HepG2 (cell line): ENCODE results near the gene CPNE2. TPM values are rescaled to one million over a fixed set of nuclear protein-coding genes. Genes with fewer than 3 reads are reported as not detected.

Experiments used
- ATAC-seq: fragments of 200-7000 bp; cut with Tn5 transposase; 3 replicates; pipeline ENCODE4 v1.9.1; 2020; ENCODE audit warnings: mild to moderate bottlenecking, moderate library complexity
- BruUV-seq: library from RNA; stranded (reverse); fragments of 400-500 nt; replicated peaks from 2 replicates; lab custom pipeline; 2021; lab: Mats Ljungman, UMichigan
- CTCF ChIA-PET: fragments of 300-600 bp; formaldehyde crosslinking; extraction: SDS; loops from one replicate; lab custom pipeline; 2021; ENCODE audit warnings: low total read pairs, inconsistent platforms, low intra/inter-chr PET ratio; lab: Yijun Ruan, JAX
- POLR2A ChIA-PET: fragments of 350-600 bp; sonication (Branson Sonifier 250); formaldehyde crosslinking; loops from one replicate; lab custom pipeline; 2020; ENCODE audit warnings: antibody characterized with exemption, inconsistent platforms; lab: Yijun Ruan, JAX
- DNase-seq: peaks from one replicate; pipeline ENCODE4 v3.0.0-alpha.2; 2015; ENCODE audit warnings: low spot score
- FAIRE-seq: peaks from 3 replicates; lab custom pipeline; 2011; peaks lifted over from hg19 to GRCh38; lab: Jason Lieb, UNC
- H2AFZ ChIP-seq: one replicate; pipeline ENCODE4 v1.6.1; 2011; ENCODE audit warnings: low read length, inconsistent platforms
- H3K27ac ChIP-seq: fragments of 300-600 bp; 3 replicates; pipeline ENCODE4 v1.8.0; 2011; ENCODE audit warnings: mixed run types, mild to moderate bottlenecking, mixed read lengths, low read length, inconsistent platforms; ENCODE audit not compliant: insufficient read depth; ENCODE audit errors: extremely low read length
- H3K27me3 ChIP-seq, 2 experiments: fragments of 200-600 bp in 1 of 2; 2 replicates in 1 of 2; 3 replicates in 1 of 2; pipeline versions ENCODE4 v1.6.0 to v1.8.0; 2011; ENCODE audit warnings: low read length in 2 of 2, mild to moderate bottlenecking in 2 of 2, moderate library complexity in 2 of 2, inconsistent platforms in 1 of 2; ENCODE audit not compliant: insufficient read depth in 2 of 2, control insufficient read depth in 1 of 2
- H3K36me3 ChIP-seq, 2 experiments: fragments of 200-600 bp in 1 of 2; replicated peaks in 1 of 2; 2 replicates in 1 of 2; 3 replicates in 1 of 2; pipeline versions ENCODE4 v1.5.1 to v1.8.0; 2011; ENCODE audit warnings: low read length in 2 of 2, inconsistent platforms in 1 of 2; ENCODE audit not compliant: insufficient read depth in 2 of 2, control insufficient read depth in 1 of 2
- H3K4me1 ChIP-seq: 2 replicates; pipeline ENCODE4 v1.5.1; 2012; ENCODE audit warnings: low read length, inconsistent platforms; ENCODE audit not compliant: insufficient read depth
- H3K4me2 ChIP-seq: 2 replicates; pipeline ENCODE4 v1.6.0; 2011; ENCODE audit warnings: low read depth, low read length, inconsistent platforms
- H3K4me3 ChIP-seq, 3 experiments: fragments of 200-600 bp in 1 of 3; sonication (generic), shearing (Covaris generic) in 1 of 3; replicated peaks in 1 of 3; 2 replicates each; pipeline ENCODE4 v1.5.1; 2011 to 2016; ENCODE audit warnings: low read length in 3 of 3, inconsistent platforms in 2 of 3, low read depth in 2 of 3, mild to moderate bottlenecking in 2 of 3, control low read depth in 1 of 3, mixed read lengths in 1 of 3; ENCODE audit not compliant: insufficient read depth in 1 of 3
- H3K79me2 ChIP-seq: one replicate; pipeline ENCODE4 v1.6.1; 2011; ENCODE audit warnings: low read length, inconsistent platforms; ENCODE audit not compliant: insufficient read depth
- H3K9ac ChIP-seq: 2 replicates; pipeline ENCODE4 v1.6.0; 2011; ENCODE audit warnings: mild to moderate bottlenecking, low read depth, low read length, inconsistent platforms; ENCODE audit not compliant: insufficient read depth
- H3K9me3 ChIP-seq: 2 replicates; pipeline ENCODE4 v1.5.1; 2012; ENCODE audit warnings: mild to moderate bottlenecking, low read length
- H4K20me1 ChIP-seq: 2 replicates; pipeline ENCODE4 v1.6.0; 2011; ENCODE audit warnings: inconsistent platforms, mild to moderate bottlenecking, low read length, moderate library complexity; ENCODE audit not compliant: insufficient read depth
- DR1 ChIP-seq: sonication (generic); formaldehyde crosslinking; IDR thresholded peaks from 2 replicates; pipeline ENCODE4 v1.8.0; 2021; ENCODE audit warnings: mild to moderate bottlenecking, missing genetic modification reagents, inconsistent platforms
- FOSL1 ChIP-seq: sonication (generic); formaldehyde crosslinking; IDR thresholded peaks from 2 replicates; pipeline ENCODE4 v1.9.0; 2021; ENCODE audit warnings: missing genetic modification reagents, borderline replicate concordance
- IRF2 ChIP-seq: IDR thresholded peaks from 2 replicates; pipeline ENCODE4 v1.6.1; 2018; ENCODE audit warnings: missing genetic modification reagents, missing compliant biosample characterization
- KLF15 ChIP-seq: sonication (generic); formaldehyde crosslinking; IDR thresholded peaks from 2 replicates; pipeline ENCODE4 v1.8.1; 2023; ENCODE audit warnings: borderline replicate concordance, mild to moderate bottlenecking, inconsistent platforms, missing genetic modification reagents, mixed read lengths
- LCORL ChIP-seq, 2 experiments: fragments of 450-650 bp in 1 of 2; sonication (generic) in 1 of 2; formaldehyde crosslinking in 1 of 2; IDR thresholded peaks; 2 replicates each; pipeline versions ENCODE4 v1.5.0 to v1.6.1; 2017 to 2020; ENCODE audit warnings: antibody characterized with exemption in 1 of 2, missing genetic modification reagents in 1 of 2
- MAFF ChIP-seq: IDR thresholded peaks from 2 replicates; pipeline ENCODE4 v1.6.1; 2011; ENCODE audit warnings: low read depth, low read length, improper control_type of control experiment
- MED13 ChIP-seq: sonication (generic); formaldehyde crosslinking; IDR thresholded peaks from 2 replicates; pipeline ENCODE4 v1.5.0; 2020; ENCODE audit warnings: missing genetic modification reagents
- MXD4 ChIP-seq: IDR thresholded peaks from 2 replicates; pipeline ENCODE4 v1.6.1; 2016; ENCODE audit warnings: mild to moderate bottlenecking, missing biosample characterization, missing genetic modification reagents
- NR2C2 ChIP-seq: sonication (generic); formaldehyde crosslinking; IDR thresholded peaks from 2 replicates; pipeline ENCODE4 v1.4.0; 2020; ENCODE audit warnings: missing genetic modification reagents, mild to moderate bottlenecking, moderate library complexity, borderline replicate concordance
- PPARG ChIP-seq: conservative IDR thresholded peaks from 2 replicates; pipeline ENCODE4 v1.6.1; 2016; ENCODE audit warnings: missing biosample characterization, missing genetic modification reagents
- SP4 ChIP-seq: sonication (generic); formaldehyde crosslinking; IDR thresholded peaks from 2 replicates; pipeline ENCODE4 v1.8.1; 2023; ENCODE audit warnings: mild to moderate bottlenecking, missing genetic modification reagents
- STAG1 ChIP-seq: sonication (generic); formaldehyde crosslinking; IDR thresholded peaks from 2 replicates; pipeline ENCODE4 v1.4.0; 2020; ENCODE audit warnings: missing genetic modification reagents
- ZNF546 ChIP-seq: sonication (generic); formaldehyde crosslinking; conservative IDR thresholded peaks from 2 replicates; pipeline ENCODE4 v1.8.1; 2023; ENCODE audit warnings: mild to moderate bottlenecking, missing genetic modification reagents
- ZNF558 ChIP-seq: sonication (generic); formaldehyde crosslinking; IDR thresholded peaks from 2 replicates; pipeline ENCODE4 v1.9.0; 2022; ENCODE audit warnings: mild to moderate bottlenecking, missing genetic modification reagents, borderline replicate concordance
- ZNF564 ChIP-seq: sonication (generic); formaldehyde crosslinking; IDR thresholded peaks from 2 replicates; pipeline ENCODE4 v1.8.1; 2023; ENCODE audit warnings: mild to moderate bottlenecking, missing genetic modification reagents
- ZNF598 ChIP-seq: sonication (generic); formaldehyde crosslinking; IDR thresholded peaks from 2 replicates; pipeline ENCODE4 v1.5.1; 2020; ENCODE audit warnings: mild to moderate bottlenecking, missing genetic modification reagents, borderline replicate concordance
- ZNF816 ChIP-seq: sonication (generic); formaldehyde crosslinking; IDR thresholded peaks from 2 replicates; pipeline ENCODE4 v1.8.0; 2022; ENCODE audit warnings: missing genetic modification reagents, mild to moderate bottlenecking, borderline replicate concordance
- ZSCAN12 ChIP-seq: sonication (generic); formaldehyde crosslinking; IDR thresholded peaks from 2 replicates; pipeline ENCODE4 v1.9.0; 2021; ENCODE audit warnings: mild to moderate bottlenecking, missing genetic modification reagents
- ZSCAN29 ChIP-seq: sonication (generic); formaldehyde crosslinking; conservative IDR thresholded peaks from 2 replicates; pipeline ENCODE4 v1.4.0; 2020; ENCODE audit warnings: mild to moderate bottlenecking, missing genetic modification reagents
- WGBS: methylation state at CpG from one replicate; pipeline ENCODE4 v1.1.6; 2017; ENCODE audit warnings: low lambda C conversion rate; 5-methylcytosine and 5-hydroxymethylcytosine counted together
- in situ Hi-C: cut with HindIII; loops from 2 replicates; pipeline ENCODE4 v1.10.0; 2017; ENCODE audit warnings: low pct_unique_long_range_greater_than_20kb; ENCODE audit not compliant: extremely low pct_ligation_motif_present
- intact Hi-C: fragments of 100-400 bp; cut with micrococcal nuclease; formaldehyde crosslinking; loops from one replicate; pipeline ENCODE4 v1.10.0; 2022; ENCODE audit not compliant: unreplicated experiment
- polyA plus RNA-seq, 8 experiments: library from polyadenylated mRNA; depleted of rRNA in 3 of 8; stranded (reverse) in 7 of 8; unstranded in 1 of 8; fragments of >200 nt; fragmentation: Illumina TruSeq in 4 of 8; extraction: Trizol in 4 of 8; gene quantifications; 2 replicates each; pipeline versions ENCODE4 v1.2.1 to v1.2.3, GENCODE V29; 2011 to 2016; ENCODE audit warnings: low read depth in 4 of 8, missing spikeins in 1 of 8, mixed read lengths in 1 of 8; ENCODE audit not compliant: insufficient read depth in 1 of 8
- total RNA-seq, 5 experiments: library from RNA; depleted of rRNA; stranded (reverse); fragments of >200 nt; fragmentation: Illumina TruSeq; extraction: Trizol; gene quantifications; 2 replicates each; pipeline ENCODE4 v1.2.3, GENCODE V29; 2016; ENCODE audit warnings: low read depth in 1 of 5
- TF ChIP-seq, protein P1 (sequence below): sonication (generic); formaldehyde crosslinking; IDR thresholded peaks from 2 replicates; pipeline ENCODE4 v1.4.0; 2020; ENCODE audit warnings: low read depth, mild to moderate bottlenecking, missing genetic modification reagents
- TF ChIP-seq, protein P2 (sequence below): sonication (generic); formaldehyde crosslinking; IDR thresholded peaks from 2 replicates; pipeline ENCODE4 v1.4.0; 2020; ENCODE audit warnings: missing genetic modification reagents, mild to moderate bottlenecking, borderline replicate concordance

The CPNE2 gene
- total and polyA plus RNA-seq, 2 of the 13 experiments (the other 11 are each of a cell fraction or from before 2014, with no cell fraction given): 10.6 to 23.3 TPM

DNA sequence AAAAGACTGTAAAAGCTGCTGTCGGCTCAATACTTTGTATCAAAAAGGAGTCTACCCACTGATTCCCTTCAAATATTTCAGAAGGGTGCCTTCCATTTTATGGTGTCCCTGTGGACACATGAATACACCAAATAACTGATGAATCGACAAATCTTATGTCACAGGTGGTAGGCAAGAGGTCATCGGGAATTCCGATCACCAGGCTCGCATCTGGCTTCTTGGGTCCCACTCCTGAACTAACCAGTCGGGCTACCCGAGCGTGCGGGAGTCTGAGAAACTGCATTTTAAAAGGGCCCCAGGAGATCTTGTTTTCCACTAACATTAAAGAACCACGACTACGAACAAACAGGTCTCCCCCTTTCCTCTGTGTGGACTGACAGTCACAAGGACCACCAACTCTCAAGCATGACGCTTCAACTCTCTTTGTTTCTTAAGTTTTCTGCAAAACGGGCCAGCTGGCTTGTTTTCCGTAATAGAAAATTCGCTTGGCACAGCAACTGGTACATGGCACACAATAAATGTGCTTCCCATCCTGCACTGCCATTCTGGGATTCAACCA, 92.6 kb downstream of the CPNE2 start:
- WGBS: under 1% methylated on average over 15 of the region's 15 CpGs
- peaks cover 39% of the 10 kb centered on the region for H3K4me1 ChIP-seq
- H3K9ac ChIP-seq: peak overlapping the region; percentile 91
- in situ Hi-C loops (loop anchor here (5.0 kb wide), 1 partner anchor 97 kb away; the partner anchor contains the start of gene PLLP), intact Hi-C loops (loop anchor here (5.0 kb wide), 2 partner anchors 97 to 112 kb away; partner anchors contain the start of gene PLLP)
- BruUV-seq: no TSS peak
- peaks cover 70% of the 10 kb centered on the region for H3K79me2 ChIP-seq
- H3K4me3 ChIP-seq: peak overlapping the region; percentile 88 to 93 (median 92)
- no peaks in the 10 kb centered on the region; a peak in 2 of 5 replicates for H3K27me3 ChIP-seq
- H2AFZ ChIP-seq: no peak overlapping the region
- CTCF ChIA-PET: no interaction called here
- peak overlapping the region; percentile 76 for H3K27ac ChIP-seq
- H4K20me1 ChIP-seq: no peaks in the 10 kb centered on the region
- FAIRE-seq (no peak), DNase-seq (no peak), ATAC-seq (no peak)
- POLR2A ChIA-PET: interaction anchor here (0.7 to 3.4 kb wide), 11 partner anchors 10 to 187 kb away, joined by 3 to 33 read pairs (median 12); partner anchors contain the start of genes ARL2BP, CPNE2 and CX3CL1
- H3K36me3 ChIP-seq: peaks cover 2 to 4% of the 10 kb centered on the region in 2 experiments; a peak in 3 of 5 replicates
- no peaks in the 10 kb centered on the region for H3K9me3 ChIP-seq
- peak overlapping the region; percentile 89 for H3K4me2 ChIP-seq
- TF ChIP-seq ZNF564 (CRISPR knock-in tag) (peak; percentile 44; the same call in 1 of the 2 replicates), PPARG (CRISPR knock-in tag) (peak; percentile 82), ZNF598 (CRISPR knock-in tag) (0 out of 2 replicates have a peak, but pooled peaks have one; percentile 53), LCORL (IDR thresholded peaks at IDR 0.05) (no peak), LCORL (CRISPR knock-in tag; IDR thresholded peaks at IDR 0.05) (peak; percentile 21; the same call in 1 of the 2 replicates), MXD4 (CRISPR knock-in tag) (no peak), ZSCAN29 (CRISPR knock-in tag) (0 out of 2 replicates have a peak, but pooled peaks have one; percentile 14), KLF15 (CRISPR knock-in tag) (no peak), ZNF816 (CRISPR knock-in tag) (0 out of 2 replicates have a peak, but pooled peaks have one; percentile 83), ZSCAN12 (0 out of 2 replicates have a peak, but pooled peaks have one; percentile 54), NR2C2 (CRISPR knock-in tag) (0 out of 2 replicates have a peak, but pooled peaks have one; percentile 7), ZNF558 (CRISPR knock-in tag) (no peak), FOSL1 (CRISPR knock-in tag) (peak; percentile 16; the same call in 1 of the 2 replicates), MED13 (0 out of 2 replicates have a peak, but pooled peaks have one; percentile 4), MAFF (peak; percentile 94), SP4 (no peak), ZNF546 (0 out of 2 replicates have a peak, but pooled peaks have one; percentile 39), IRF2 (0 out of 2 replicates have a peak, but pooled peaks have one; percentile 9), STAG1 (CRISPR knock-in tag) (peak; percentile 3; the same call in 1 of the 2 replicates), DR1 (peak; percentile 12; the same call in 1 of the 2 replicates)
- TF ChIP-seq, protein P1, sequence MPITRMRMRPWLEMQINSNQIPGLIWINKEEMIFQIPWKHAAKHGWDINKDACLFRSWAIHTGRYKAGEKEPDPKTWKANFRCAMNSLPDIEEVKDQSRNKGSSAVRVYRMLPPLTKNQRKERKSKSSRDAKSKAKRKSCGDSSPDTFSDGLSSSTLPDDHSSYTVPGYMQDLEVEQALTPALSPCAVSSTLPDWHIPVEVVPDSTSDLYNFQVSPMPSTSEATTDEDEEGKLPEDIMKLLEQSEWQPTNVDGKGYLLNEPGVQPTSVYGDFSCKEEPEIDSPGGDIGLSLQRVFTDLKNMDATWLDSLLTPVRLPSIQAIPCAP (CRISPR knock-in tag): no peak
- TF ChIP-seq, protein P2, sequence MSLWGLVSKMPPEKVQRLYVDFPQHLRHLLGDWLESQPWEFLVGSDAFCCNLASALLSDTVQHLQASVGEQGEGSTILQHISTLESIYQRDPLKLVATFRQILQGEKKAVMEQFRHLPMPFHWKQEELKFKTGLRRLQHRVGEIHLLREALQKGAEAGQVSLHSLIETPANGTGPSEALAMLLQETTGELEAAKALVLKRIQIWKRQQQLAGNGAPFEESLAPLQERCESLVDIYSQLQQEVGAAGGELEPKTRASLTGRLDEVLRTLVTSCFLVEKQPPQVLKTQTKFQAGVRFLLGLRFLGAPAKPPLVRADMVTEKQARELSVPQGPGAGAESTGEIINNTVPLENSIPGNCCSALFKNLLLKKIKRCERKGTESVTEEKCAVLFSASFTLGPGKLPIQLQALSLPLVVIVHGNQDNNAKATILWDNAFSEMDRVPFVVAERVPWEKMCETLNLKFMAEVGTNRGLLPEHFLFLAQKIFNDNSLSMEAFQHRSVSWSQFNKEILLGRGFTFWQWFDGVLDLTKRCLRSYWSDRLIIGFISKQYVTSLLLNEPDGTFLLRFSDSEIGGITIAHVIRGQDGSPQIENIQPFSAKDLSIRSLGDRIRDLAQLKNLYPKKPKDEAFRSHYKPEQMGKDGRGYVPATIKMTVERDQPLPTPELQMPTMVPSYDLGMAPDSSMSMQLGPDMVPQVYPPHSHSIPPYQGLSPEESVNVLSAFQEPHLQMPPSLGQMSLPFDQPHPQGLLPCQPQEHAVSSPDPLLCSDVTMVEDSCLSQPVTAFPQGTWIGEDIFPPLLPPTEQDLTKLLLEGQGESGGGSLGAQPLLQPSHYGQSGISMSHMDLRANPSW (CRISPR knock-in tag): no peak
